Thyroid gland (tissue), 4 donors: ENCODE measurements around the gene CLCN5. TPM values are rescaled to one million over a fixed set of nuclear protein-coding genes. Genes with fewer than 3 reads are reported as not detected.
"Not testable (repeated sequence)": the region's sequence is repeated elsewhere in the genome, so short reads cannot be mapped to it uniquely, and the experiment has no call there.

Experiments used
- DNase-seq, 2 donors: peaks; one replicate each; pipeline ENCODE4 v3.0.0-alpha.2; 2019
- H3K27ac ChIP-seq, 3 donors: fragments of 200-600 bp; sonication (generic); 1 replicate in 2 of 3; 2 replicates in 1 of 3; pipeline ENCODE4 v1.5.1; 2016 to 2019; ENCODE audit warnings: mild to moderate bottlenecking in 1 of 3, moderate library complexity in 1 of 3
- H3K27me3 ChIP-seq: fragments of 200-600 bp; sonication (generic); one replicate; pipeline ENCODE4 v1.5.1; 2019
- H3K36me3 ChIP-seq, 2 donors: fragments of 200-600 bp; sonication (generic); one replicate each; pipeline ENCODE4 v1.5.1; 2016 to 2019
- H3K4me1 ChIP-seq, 2 donors: fragments of 200-600 bp; sonication (generic); one replicate each; pipeline ENCODE4 v1.5.1; 2017 to 2019
- H3K4me3 ChIP-seq, 3 donors: fragments of 200-600 bp; sonication (generic); replicated peaks in 1 of 3; 1 replicate in 2 of 3; 2 replicates in 1 of 3; pipeline ENCODE4 v1.5.1; 2016; ENCODE audit warnings: mild to moderate bottlenecking in 1 of 3
- H3K9me3 ChIP-seq: fragments of 200-600 bp; sonication (generic); one replicate; pipeline ENCODE4 v1.5.1; 2017
- POLR2A ChIP-seq, 2 donors: fragments of 450-650 bp; IDR thresholded peaks; one replicate each; pipeline ENCODE4 v1.6.1; 2017; ENCODE audit warnings: antibody characterized with exemption in 2 of 2, mild to moderate bottlenecking in 2 of 2, moderate library complexity in 1 of 2
- WGBS, 2 donors: methylation state at CpG; one replicate each; pipeline ENCODE4 v1.1.5; 2017; 5-methylcytosine and 5-hydroxymethylcytosine counted together
- intact Hi-C: fragments of 100-400 bp; cut with DNase I; formaldehyde crosslinking; loops from one replicate; pipeline ENCODE4 v1.15.1; 2023
- total RNA-seq, 4 donors: library from RNA; depleted of rRNA; stranded (reverse); fragments of >200 nt; gene quantifications; one replicate each; pipeline ENCODE4 v1.2.3, GENCODE V29; 2016
- TF ChIP-seq, protein P1 (sequence below), 6 experiments: fragments of 200-600 bp in 3 of 6; fragments of 450-650 bp in 3 of 6; sonication (generic) in 3 of 6; IDR thresholded peaks; one replicate each; pipeline ENCODE4 v1.5.1; 2016 to 2019; ENCODE audit warnings: antibody characterized with exemption in 6 of 6, mild to moderate bottlenecking in 2 of 6, inconsistent platforms in 1 of 6, moderate library complexity in 1 of 6

The CLCN5 gene
- total RNA-seq, 4 donors from 2014 or later, result 7.3 to 12.6 (median 10.1) TPM

DNA sequence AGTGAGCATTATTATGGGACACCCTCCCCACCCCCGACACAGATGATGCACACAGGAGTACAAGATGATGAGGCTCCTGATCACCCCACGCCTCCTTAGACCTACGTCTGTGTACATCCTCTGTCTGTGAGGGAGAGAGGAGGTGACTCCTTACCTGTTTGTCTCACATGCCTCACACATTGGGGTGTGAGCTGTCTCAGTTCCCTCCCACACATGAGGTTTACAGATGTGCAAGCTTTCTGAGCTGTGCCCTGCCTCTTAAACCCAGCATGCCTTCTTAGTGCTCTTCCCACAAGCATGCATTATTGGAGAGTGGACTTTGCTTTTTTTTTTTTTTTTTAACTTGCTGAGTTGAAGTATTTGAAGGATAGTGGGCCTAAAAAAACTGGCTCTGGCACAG lies 76.7 kb downstream of the CLCN5 start:
- DNase-seq, result peak; percentile 13 to 34
- Histone ChIP-seq H3K36me3 (no peaks in the 10 kb centered on the region), H3K4me3 (no peak overlapping the region), H3K4me1 (no peaks in the 10 kb centered on the region), H3K9me3 (no peaks in the 10 kb centered on the region), H3K27me3 (no peaks in the 10 kb centered on the region), H3K27ac (no peak overlapping the region)
- intact Hi-C loops, result no loop called here
- WGBS, 2 donors, result 23 to 54% methylated on average over 3 of the region's 3 CpGs
- TF ChIP-seq, protein P1, sequence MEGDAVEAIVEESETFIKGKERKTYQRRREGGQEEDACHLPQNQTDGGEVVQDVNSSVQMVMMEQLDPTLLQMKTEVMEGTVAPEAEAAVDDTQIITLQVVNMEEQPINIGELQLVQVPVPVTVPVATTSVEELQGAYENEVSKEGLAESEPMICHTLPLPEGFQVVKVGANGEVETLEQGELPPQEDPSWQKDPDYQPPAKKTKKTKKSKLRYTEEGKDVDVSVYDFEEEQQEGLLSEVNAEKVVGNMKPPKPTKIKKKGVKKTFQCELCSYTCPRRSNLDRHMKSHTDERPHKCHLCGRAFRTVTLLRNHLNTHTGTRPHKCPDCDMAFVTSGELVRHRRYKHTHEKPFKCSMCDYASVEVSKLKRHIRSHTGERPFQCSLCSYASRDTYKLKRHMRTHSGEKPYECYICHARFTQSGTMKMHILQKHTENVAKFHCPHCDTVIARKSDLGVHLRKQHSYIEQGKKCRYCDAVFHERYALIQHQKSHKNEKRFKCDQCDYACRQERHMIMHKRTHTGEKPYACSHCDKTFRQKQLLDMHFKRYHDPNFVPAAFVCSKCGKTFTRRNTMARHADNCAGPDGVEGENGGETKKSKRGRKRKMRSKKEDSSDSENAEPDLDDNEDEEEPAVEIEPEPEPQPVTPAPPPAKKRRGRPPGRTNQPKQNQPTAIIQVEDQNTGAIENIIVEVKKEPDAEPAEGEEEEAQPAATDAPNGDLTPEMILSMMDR (IDR thresholded peaks at IDR 0.05), result no peak

GRCh38 chrX:50000937-50001542 lies 78.6 kb downstream of the CLCN5 start:
- TF ChIP-seq, protein P1 (IDR thresholded peaks at IDR 0.05), result no peak
- TF ChIP-seq POLR2A (IDR thresholded peaks at IDR 0.05), result no peak
- Histone ChIP-seq H3K4me3 (no peak overlapping the region), H3K9me3 (no peaks in the 10 kb centered on the region), H3K27me3 (no peaks in the 10 kb centered on the region), H3K4me1 (no peaks in the 10 kb centered on the region), H3K36me3 (no peaks in the 10 kb centered on the region), H3K27ac (no peak overlapping the region)
- DNase-seq, result no peak
- intact Hi-C loops, result no loop called here

- H3K9me3 ChIP-seq, result no peaks in the 10 kb centered on the region
- 80 to 85% methylated on average over 2 of the region's 2 CpGs for WGBS, 2 donors
- no peak for TF ChIP-seq POLR2A (IDR thresholded peaks at IDR 0.05)
- TF ChIP-seq, protein P1 (IDR thresholded peaks at IDR 0.05), result no peak
- DNase-seq, result no peak
- H3K4me1 ChIP-seq, result no peaks in the 10 kb centered on the region
- intact Hi-C loops, result no loop called here
- H3K36me3 ChIP-seq, result no peaks in the 10 kb centered on the region
- no peaks in the 10 kb centered on the region for H3K27me3 ChIP-seq
- no peak overlapping the region for H3K4me3 ChIP-seq
- no peak overlapping the region for H3K27ac ChIP-seq
Observed at GRCh38 chrX:50002067-50002714, 79.8 kb downstream of the CLCN5 start.

GRCh38 chrX:50003467-50003866 lies 81.1 kb downstream of the CLCN5 start:
- intact Hi-C loops, result no loop called here
- DNase-seq, result no peak
- TF ChIP-seq, protein P1 (IDR thresholded peaks at IDR 0.05), result no peak
- no peak for TF ChIP-seq POLR2A (IDR thresholded peaks at IDR 0.05)
- Histone ChIP-seq H3K27ac (no peak overlapping the region), H3K4me3 (no peak overlapping the region), H3K4me1 (no peaks in the 10 kb centered on the region), H3K27me3 (no peaks in the 10 kb centered on the region), H3K36me3 (no peaks in the 10 kb centered on the region), H3K9me3 (no peaks in the 10 kb centered on the region)
- WGBS, 2 donors, result 92 to 100% methylated on average over 3 to 4 of the region's 4 CpGs

DNA sequence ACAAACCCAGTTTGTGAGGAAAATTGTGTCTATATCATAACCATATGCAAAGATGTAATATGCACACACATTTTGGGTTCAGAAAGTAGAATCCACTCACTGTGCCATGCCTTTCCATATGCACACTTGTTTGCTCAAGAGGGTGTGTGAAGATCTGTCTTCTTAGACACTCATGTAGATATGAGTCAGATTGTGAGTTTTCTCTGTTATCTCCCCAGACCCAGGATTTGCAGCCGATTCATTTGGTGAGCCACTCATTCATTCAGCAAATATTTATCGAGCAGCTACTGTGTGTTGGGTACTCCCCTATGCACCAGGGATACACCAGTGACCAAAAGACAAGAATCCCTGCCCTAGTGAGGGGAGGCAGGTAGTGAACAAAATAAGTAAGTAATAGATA lies 81.5 kb downstream of the CLCN5 start:
- intact Hi-C loops, result no loop called here
- H3K27me3 ChIP-seq, result no peaks in the 10 kb centered on the region
- TF ChIP-seq, protein P1 (IDR thresholded peaks at IDR 0.05), result no peak
- no peak for TF ChIP-seq POLR2A (IDR thresholded peaks at IDR 0.05)
- no peak overlapping the region for H3K4me3 ChIP-seq
- H3K36me3 ChIP-seq, result no peaks in the 10 kb centered on the region
- no peak for DNase-seq
- WGBS, 2 donors, result 82 to 90% methylated on average over 2 of the region's 2 CpGs
- no peaks in the 10 kb centered on the region for H3K4me1 ChIP-seq
- H3K9me3 ChIP-seq, result no peaks in the 10 kb centered on the region
- no peak overlapping the region for H3K27ac ChIP-seq

- WGBS, 2 donors, result 46 to 57% methylated on average over 5 of the region's 5 CpGs
- intact Hi-C loops, H3K9me3 ChIP-seq: not testable (repeated sequence)
Observed at GRCh38 chrX:50025591-50025990, 103.2 kb downstream of the CLCN5 start.

More at GRCh38 chrX:50025591-50025990, 103.2 kb downstream of the CLCN5 start:
- DNase-seq, H3K4me1 ChIP-seq, H3K36me3 ChIP-seq, H3K27ac ChIP-seq, H3K4me3 ChIP-seq, H3K27me3 ChIP-seq: not testable (repeated sequence)
